Measurements from ENCODE around the gene SEMA3D.

SEMA3D gene

DNA sequence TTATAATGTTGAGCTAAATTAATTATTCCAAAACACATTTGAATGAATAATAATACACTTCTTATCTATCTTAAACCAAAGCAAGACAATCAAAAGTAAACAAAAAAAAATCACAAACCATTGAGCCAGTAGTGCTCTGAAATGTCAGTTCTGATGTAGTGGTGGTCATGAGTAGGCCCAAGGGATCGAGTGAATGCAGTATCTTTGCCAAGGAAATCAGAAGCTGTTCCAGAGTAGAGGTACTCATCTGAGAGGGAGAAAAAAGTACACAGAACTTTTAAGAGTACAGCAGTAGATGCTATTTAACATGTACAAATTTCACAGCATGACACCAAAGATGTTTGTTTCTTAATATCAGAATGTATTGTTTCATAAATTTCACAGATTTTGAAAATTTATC is 121.5 kb downstream of the SEMA3D start:
- TF ChIP-seq, protein P1, sequence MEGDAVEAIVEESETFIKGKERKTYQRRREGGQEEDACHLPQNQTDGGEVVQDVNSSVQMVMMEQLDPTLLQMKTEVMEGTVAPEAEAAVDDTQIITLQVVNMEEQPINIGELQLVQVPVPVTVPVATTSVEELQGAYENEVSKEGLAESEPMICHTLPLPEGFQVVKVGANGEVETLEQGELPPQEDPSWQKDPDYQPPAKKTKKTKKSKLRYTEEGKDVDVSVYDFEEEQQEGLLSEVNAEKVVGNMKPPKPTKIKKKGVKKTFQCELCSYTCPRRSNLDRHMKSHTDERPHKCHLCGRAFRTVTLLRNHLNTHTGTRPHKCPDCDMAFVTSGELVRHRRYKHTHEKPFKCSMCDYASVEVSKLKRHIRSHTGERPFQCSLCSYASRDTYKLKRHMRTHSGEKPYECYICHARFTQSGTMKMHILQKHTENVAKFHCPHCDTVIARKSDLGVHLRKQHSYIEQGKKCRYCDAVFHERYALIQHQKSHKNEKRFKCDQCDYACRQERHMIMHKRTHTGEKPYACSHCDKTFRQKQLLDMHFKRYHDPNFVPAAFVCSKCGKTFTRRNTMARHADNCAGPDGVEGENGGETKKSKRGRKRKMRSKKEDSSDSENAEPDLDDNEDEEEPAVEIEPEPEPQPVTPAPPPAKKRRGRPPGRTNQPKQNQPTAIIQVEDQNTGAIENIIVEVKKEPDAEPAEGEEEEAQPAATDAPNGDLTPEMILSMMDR (IDR thresholded peaks at IDR 0.05; ENCODE audit: borderline replicate concordance, insufficient read depth, low read depth, low read length): no peak
- no peak overlapping the region for H3K4me3 ChIP-seq (ENCODE audit: low read depth, low read length)

DNA sequence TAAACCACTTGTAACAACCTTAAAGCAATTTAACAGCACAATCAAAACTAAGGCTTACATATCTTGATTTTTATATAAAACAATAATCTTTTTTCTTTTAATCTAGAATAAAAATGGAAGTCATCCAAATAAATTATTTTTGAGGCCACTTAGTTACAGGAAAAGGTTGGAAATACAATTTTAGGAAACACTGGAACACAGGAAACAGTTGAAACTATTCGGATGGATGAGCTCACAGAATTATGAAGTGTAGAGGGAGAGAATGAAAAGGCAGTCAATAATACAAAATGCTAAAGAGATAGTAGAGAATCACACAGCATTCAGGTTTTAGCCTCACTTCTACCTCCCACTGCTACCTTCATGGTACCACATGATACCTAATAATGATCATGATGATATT is 124.2 kb downstream of the SEMA3D start:
- TF ChIP-seq, protein P1 (IDR thresholded peaks at IDR 0.05; ENCODE audit: borderline replicate concordance, insufficient read depth, low read depth, low read length): no peak
- no peak overlapping the region for H3K4me3 ChIP-seq (ENCODE audit: low read depth, low read length)

DNA sequence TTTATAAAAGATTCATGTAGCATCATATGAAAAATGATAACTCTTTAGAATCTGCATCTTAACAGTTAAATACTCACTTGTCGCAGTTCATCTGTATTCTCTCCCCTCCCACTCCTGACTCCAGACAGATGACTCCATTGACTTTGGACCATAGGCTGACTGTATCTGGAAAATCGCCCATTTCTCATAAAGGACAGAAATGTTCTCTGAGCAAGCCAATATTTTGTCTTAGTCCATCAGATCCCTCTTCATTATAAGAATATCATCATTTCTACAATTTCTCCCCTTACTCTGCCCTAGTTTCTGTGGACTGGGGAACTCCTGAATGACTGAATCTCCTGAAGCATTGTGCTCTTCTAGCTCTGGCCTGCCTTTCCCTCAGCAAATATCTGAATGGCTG is 125.4 kb downstream of the SEMA3D start:
- TF ChIP-seq, protein P1 (IDR thresholded peaks at IDR 0.05; ENCODE audit: borderline replicate concordance, insufficient read depth, low read depth, low read length): no peak
- H3K4me3 ChIP-seq (ENCODE audit: low read depth, low read length): no peak overlapping the region

DNA sequence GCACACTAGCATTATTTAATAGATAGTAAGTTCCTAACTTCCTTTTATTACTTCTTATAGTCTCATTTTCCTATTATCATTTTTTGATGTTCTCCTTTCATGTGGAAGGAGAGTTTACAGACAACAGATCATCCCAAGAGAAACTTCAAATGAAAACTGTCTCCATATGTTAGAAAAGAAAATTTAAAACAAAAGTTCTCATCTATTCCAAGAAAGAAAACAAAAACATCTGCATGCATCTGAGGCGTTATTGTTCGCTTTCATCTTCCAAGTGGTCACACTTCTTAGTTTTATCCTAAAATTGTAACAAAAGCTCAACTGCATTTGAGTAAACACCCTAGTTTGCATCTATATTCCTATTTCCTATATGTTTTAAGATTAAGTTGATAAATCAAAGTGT is 126.2 kb downstream of the SEMA3D start:
- TF ChIP-seq, protein P1 (IDR thresholded peaks at IDR 0.05; ENCODE audit: borderline replicate concordance, insufficient read depth, low read depth, low read length): no peak
- H3K4me3 ChIP-seq (ENCODE audit: low read depth, low read length): no peak overlapping the region

DNA sequence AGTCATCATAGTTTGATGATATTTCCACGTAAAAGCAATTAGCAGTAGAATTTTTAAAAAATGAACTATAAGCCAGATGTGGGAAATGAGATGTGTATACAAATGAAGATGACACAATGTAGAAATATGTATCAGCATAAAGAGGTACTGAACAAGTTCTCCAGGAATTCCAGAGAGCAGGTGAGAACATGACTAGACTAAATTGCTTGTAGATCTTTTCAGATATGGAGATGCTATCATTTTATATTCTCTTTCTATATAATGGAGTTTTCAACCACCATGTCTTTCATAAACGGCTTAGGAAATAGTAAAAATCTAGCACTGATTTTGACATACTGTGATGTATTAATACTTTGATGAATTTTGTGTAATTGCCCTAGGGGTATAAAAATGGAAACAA is 130.9 kb downstream of the SEMA3D start:
- TF ChIP-seq, protein P1 (IDR thresholded peaks at IDR 0.05; ENCODE audit: borderline replicate concordance, insufficient read depth, low read depth, low read length): no peak
- no peak overlapping the region for H3K4me3 ChIP-seq (ENCODE audit: low read depth, low read length)

DNA sequence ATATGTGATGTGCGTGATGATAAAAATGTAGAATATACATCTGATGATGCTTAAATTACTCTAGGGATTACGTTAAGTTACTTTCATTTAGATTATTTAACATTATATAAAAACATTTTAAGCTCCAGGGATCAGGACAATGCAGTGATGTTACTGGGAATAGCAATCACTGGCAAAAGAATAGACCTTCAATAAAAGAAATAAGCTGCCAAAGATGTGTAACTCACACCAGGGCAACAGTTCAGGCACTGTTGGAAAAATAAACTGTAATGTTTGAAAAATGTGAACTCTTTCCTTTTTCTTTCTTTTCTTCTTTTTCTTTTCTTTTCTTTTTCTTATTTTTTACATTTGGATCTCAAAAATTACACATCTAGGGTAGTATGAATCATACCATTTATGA is 131.7 kb downstream of the SEMA3D start:
- TF ChIP-seq, protein P1 (IDR thresholded peaks at IDR 0.05; ENCODE audit: borderline replicate concordance, insufficient read depth, low read depth, low read length): no peak

DNA sequence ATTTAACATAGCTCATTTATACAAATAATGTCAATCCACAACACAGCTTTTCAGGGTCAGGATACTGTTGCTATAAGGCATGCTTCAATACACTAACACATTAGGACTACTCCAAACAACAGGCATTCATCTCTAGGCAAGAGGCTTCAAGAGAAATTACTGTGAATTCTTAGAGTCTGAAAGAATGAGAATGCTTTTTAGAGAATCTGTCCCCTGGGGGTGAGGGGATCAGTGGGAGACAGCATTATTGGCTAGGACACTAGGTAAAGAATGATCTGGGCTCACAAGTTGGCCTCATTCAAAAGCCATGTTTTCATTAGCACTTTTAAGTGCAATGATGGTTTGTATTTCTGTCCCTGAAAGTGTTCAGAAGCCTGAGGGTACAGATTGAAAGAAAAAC is 132.6 kb downstream of the SEMA3D start:
- TF ChIP-seq, protein P1 (IDR thresholded peaks at IDR 0.05; ENCODE audit: borderline replicate concordance, insufficient read depth, low read depth, low read length): no peak

More for the DNA sequence above, 131.7 kb downstream of the SEMA3D start:
- no peak overlapping the region for H3K4me3 ChIP-seq (ENCODE audit: low read depth, low read length)

More for the DNA sequence above, 132.6 kb downstream of the SEMA3D start:
- H3K4me3 ChIP-seq (ENCODE audit: low read depth, low read length): no peak overlapping the region

All from GM12875 (cell line).